Hindlimb muscle (tissue), 1 donor: ENCODE data around the gene CDK5RAP2. TPM values are rescaled to one million over a fixed set of nuclear protein-coding genes. Genes with fewer than 3 reads are reported as not detected.

Experiments used
- polyA plus RNA-seq: library from polyadenylated mRNA; unstranded; fragments of 120-200 nt; gene quantifications from one replicate; pipeline ENCODE4 v1.2.1, GENCODE V29; 2013; ENCODE audit not compliant: insufficient read length

Gene CDK5RAP2
- polyA plus RNA-seq, 1 donor = 59.8 TPM

Other genes starting within 250 kb of the CDK5RAP2 start
- 6.9 TPM for gene MEGF9, start 134.3 kb upstream of the CDK5RAP2 start, polyA plus RNA-seq
- gene FBXW2, start 213.2 kb upstream of the CDK5RAP2 start, polyA plus RNA-seq = 32.9 TPM